Right atrium auricular region (tissue), 2 donors: ENCODE results near the gene ANAPC2. TPM values are rescaled to one million over a fixed set of nuclear protein-coding genes. Genes with fewer than 3 reads are reported as not detected.

ENCODE experiments used
- DNase-seq: peaks from one replicate; pipeline ENCODE4 v3.0.0-alpha.2; 2019; ENCODE audit warnings: low spot score
- H3K27ac ChIP-seq, 2 donors: fragments of 200-600 bp; sonication (generic); 1 replicate in 1 of 2; 2 replicates in 1 of 2; pipeline ENCODE4 v1.5.1; 2016 to 2019
- H3K27me3 ChIP-seq, 2 donors: fragments of 200-600 bp; sonication (generic); one replicate each; pipeline versions ENCODE4 v1.5.1 to v1.6.0; 2017 to 2019
- H3K36me3 ChIP-seq: fragments of 200-600 bp; sonication (generic); one replicate; pipeline ENCODE4 v1.5.1; 2016
- H3K4me1 ChIP-seq, 2 donors: fragments of 200-600 bp; sonication (generic); one replicate each; pipeline versions ENCODE4 v1.5.1 to v1.6.0; 2017 to 2019
- H3K4me3 ChIP-seq, 2 donors: fragments of 200-600 bp; sonication (generic); 1 replicate in 1 of 2; 2 replicates in 1 of 2; pipeline ENCODE4 v1.5.1; 2017 to 2019; ENCODE audit warnings: mild to moderate bottlenecking in 1 of 2, moderate library complexity in 1 of 2
- H3K9me3 ChIP-seq, 2 donors: fragments of 200-600 bp; sonication (generic); one replicate each; pipeline ENCODE4 v1.5.1; 2019
- total RNA-seq, 2 donors: library from RNA; depleted of rRNA; stranded (reverse); fragments of >200 nt; gene quantifications; one replicate each; pipeline ENCODE4 v1.1.0, GENCODE V29; 2016
- TF ChIP-seq, protein P1 (sequence below), 2 donors: fragments of 200-600 bp; sonication (generic); IDR thresholded peaks; one replicate each; pipeline ENCODE4 v1.5.1; 2019; ENCODE audit warnings: antibody characterized with exemption in 2 of 2

ANAPC2 gene
- total RNA-seq, 2 donors from 2014 or later: 10.8 to 12.1 TPM

DNA sequence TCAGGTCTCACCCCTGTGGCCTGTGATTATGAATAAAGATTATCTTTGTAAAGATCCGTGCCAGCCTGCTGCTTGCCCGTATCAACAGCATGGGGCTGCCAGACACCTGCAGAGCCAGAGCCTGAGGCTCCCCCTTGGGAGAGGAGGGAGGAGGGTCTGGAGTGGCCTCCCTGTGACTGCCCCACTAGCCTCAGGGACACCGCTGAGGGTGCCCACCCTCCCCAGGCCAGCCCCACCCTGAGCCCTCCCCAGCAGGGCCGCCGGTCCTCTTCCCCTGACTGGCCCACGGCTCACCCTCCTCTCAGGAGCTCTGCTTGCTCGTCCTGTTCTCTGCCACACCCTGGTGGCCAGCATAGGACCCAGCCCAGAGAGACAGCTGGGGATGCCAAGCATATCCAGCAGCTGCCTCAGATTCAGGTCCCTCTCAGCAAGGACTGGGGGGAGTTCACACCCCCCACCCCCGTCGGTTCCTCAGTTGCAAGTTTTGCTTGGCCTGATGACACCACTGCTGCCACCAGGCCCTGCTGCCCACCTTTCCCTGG lies 2.0 kb upstream of the ANAPC2 start:
- H3K4me1 ChIP-seq: peaks cover 0 to 61% of the 10 kb centered on the region in 2 donors
- no peak overlapping the region for H3K4me3 ChIP-seq
- no peaks in the 10 kb centered on the region for H3K9me3 ChIP-seq
- TF ChIP-seq, protein P1, sequence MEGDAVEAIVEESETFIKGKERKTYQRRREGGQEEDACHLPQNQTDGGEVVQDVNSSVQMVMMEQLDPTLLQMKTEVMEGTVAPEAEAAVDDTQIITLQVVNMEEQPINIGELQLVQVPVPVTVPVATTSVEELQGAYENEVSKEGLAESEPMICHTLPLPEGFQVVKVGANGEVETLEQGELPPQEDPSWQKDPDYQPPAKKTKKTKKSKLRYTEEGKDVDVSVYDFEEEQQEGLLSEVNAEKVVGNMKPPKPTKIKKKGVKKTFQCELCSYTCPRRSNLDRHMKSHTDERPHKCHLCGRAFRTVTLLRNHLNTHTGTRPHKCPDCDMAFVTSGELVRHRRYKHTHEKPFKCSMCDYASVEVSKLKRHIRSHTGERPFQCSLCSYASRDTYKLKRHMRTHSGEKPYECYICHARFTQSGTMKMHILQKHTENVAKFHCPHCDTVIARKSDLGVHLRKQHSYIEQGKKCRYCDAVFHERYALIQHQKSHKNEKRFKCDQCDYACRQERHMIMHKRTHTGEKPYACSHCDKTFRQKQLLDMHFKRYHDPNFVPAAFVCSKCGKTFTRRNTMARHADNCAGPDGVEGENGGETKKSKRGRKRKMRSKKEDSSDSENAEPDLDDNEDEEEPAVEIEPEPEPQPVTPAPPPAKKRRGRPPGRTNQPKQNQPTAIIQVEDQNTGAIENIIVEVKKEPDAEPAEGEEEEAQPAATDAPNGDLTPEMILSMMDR (IDR thresholded peaks at IDR 0.05): no peak
- H3K27me3 ChIP-seq: no peaks in the 10 kb centered on the region
- peak overlapping the region in 1 of 2 donors; percentile 92 for H3K27ac ChIP-seq
- peaks cover 23% of the 10 kb centered on the region for H3K36me3 ChIP-seq
- no peak for DNase-seq

DNA sequence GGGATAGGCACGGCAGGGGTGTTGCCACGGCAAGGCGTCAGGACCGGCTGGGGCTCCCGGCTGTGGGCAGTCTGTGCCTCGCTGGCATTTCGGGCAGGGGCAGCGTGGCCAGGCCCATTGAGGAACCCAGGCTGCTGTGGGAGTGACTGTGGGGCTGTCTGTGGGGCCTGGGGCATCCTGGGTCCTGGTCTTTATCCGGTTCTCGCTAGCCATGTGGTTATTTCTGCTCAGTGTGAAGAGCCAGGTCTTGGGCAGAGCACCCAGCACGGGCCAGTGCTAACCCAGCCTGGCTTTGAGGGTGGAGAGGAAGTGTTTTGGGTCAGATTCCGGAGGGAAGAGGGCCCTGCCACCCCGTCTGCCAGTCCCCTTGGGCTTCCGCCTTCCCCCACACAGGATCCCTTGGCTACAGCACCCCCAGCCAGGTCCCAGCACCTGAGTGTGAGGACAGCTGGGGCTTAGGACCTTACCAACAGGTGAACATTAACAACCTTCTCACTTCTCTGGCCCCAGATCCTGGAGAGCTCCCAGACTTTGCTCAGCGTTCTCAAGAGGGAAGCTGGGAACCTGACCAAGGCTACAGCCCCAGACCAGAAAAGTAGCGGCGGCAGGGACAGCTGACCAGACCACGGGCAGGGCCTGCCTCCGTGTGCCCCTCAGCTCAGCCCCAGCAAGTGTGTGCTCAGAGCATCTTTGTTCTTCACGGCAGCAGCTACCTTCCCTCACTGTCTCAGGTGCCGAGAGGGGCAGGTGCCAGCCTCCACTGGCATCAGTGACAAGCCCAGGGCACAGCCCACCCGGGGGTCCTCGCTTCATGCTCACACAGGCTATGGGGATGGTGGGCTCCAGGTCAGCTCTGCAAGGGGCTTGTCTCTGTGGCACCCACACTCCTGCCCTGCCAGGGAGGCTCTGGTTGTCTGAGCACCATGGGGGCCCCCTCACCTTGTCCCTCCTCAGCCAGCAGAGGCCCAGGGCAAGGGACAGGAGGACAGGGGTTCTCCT lies 1.2 kb upstream of the ANAPC2 start:
- H3K27me3 ChIP-seq: no peaks in the 10 kb centered on the region
- H3K36me3 ChIP-seq: peaks cover 25% of the 10 kb centered on the region
- DNase-seq: no peak
- H3K4me1 ChIP-seq: peaks cover 0 to 53% of the 10 kb centered on the region in 2 donors
- peak overlapping the region; percentile 92 to 97 for H3K27ac ChIP-seq
- H3K4me3 ChIP-seq: peak overlapping the region; percentile 84 to 98
- TF ChIP-seq, protein P1 (IDR thresholded peaks at IDR 0.05): no peak
- H3K9me3 ChIP-seq: no peaks in the 10 kb centered on the region

- Histone ChIP-seq H3K4me1 (peaks cover 0 to 43% of the 10 kb centered on the region in 2 donors), H3K36me3 (peaks cover 40% of the 10 kb centered on the region), H3K27me3 (no peaks in the 10 kb centered on the region), H3K27ac (peak overlapping the region; percentile 92 to 97), H3K4me3 (peak overlapping the region; percentile 84 to 98), H3K9me3 (no peaks in the 10 kb centered on the region)
- TF ChIP-seq, protein P1 (IDR thresholded peaks at IDR 0.05): no peak
- no peak for DNase-seq
Measured at GRCh38 chr9:137188086-137188489, 272 bp downstream of the ANAPC2 start.

- DNase-seq: no peak
- no peaks in the 10 kb centered on the region for H3K27me3 ChIP-seq
- TF ChIP-seq, protein P1 (IDR thresholded peaks at IDR 0.05): no peak
- no peaks in the 10 kb centered on the region for H3K9me3 ChIP-seq
- peaks cover 0 to 43% of the 10 kb centered on the region in 2 donors for H3K4me1 ChIP-seq
- H3K4me3 ChIP-seq: peak overlapping the region; percentile 84 to 98
- H3K27ac ChIP-seq: no peak overlapping the region
- peaks cover 47% of the 10 kb centered on the region for H3K36me3 ChIP-seq
Measured at GRCh38 chr9:137187386-137187785, 974 bp downstream of the ANAPC2 start.

DNA sequence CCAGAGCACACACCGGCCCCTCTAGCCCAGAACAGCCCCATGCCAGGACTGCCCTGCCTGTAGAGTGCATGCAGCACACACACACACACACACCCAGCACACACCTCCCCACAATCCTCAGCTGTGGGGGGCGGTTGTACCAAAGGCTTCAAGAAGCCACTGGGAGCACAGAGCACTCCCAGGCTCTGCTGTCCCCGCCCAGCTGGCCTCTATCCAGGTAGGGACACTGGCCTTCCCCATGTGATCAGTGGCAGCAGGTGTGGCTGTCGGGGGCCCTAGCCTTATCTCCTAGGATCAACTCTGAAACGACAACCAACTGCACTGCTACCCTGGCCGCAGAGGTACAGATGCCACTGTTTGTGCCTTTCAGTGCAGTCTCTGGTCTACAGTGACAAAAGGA lies 2.0 kb downstream of the ANAPC2 start:
- H3K27ac ChIP-seq: no peak overlapping the region
- TF ChIP-seq, protein P1 (IDR thresholded peaks at IDR 0.05): no peak
- H3K27me3 ChIP-seq: no peaks in the 10 kb centered on the region
- H3K9me3 ChIP-seq: no peaks in the 10 kb centered on the region
- DNase-seq: no peak
- no peak overlapping the region for H3K4me3 ChIP-seq
- H3K36me3 ChIP-seq: peaks cover 53% of the 10 kb centered on the region
- H3K4me1 ChIP-seq: peaks cover 0 to 43% of the 10 kb centered on the region in 2 donors
